Activated CD8-positive, alpha-beta memory T cell treated with anti-CD3 and anti-CD28 coated beads, Interleukin-2, amount 50 U/mL, for 48 hours (primary cell): ENCODE data around the gene PHLPP1.

Source experiments
- DNase-seq: peaks from one replicate; pipeline ENCODE4 v3.0.0-alpha.2; 2020

PHLPP1 gene

DNA sequence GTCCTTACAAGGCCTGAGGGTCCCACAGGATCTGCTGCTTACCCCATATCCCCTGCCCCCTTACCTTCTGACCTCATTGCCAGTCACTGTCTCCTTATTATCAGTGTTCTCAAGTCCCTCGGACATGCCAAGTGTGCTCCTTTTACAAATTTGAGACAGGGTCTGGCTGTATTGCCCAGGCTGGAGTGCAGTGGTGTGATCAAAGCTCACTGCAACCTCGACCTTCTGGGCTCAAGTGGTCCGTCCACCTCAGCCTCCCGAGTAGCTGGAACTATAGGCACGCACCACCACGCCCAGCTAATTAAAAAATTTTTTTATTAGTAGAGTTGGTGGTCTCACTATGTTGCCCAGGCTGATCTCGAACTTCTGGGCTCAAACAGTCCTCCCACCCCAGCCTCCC lies 141.0 kb downstream of the PHLPP1 start:
- no peak for DNase-seq

DNA sequence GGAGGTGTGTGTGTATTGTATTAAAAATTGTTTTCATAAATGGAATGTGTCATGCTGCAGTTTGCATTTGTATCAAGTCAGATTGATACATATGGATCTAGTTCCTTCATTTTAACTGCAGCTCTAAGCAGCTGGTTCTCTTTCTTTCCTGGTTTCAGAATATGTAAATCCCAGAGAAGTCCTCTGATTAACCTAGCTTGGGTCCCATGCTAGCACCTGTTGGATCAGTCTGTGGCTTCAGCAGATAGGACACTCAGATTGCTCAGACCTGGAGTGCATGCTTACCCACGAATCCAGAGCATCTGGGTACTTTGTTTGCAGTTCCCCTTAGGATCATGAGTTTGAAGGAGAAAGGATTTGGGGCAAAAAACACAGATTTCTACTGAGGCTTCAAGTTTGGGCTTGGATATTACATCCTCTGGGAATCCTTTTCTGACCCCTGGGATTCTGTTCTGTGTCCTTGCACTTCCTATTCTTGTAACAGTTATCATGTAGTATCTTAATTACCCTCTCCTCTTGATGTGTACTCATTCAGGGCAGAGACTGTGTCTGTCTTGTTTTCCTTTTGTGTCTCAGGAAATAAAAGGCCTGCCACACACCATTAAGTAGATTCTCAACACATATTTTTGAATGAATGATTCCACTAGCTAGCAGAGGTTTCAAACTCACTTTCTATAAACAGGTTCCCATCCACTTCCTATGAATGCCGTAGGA lies 142.1 kb downstream of the PHLPP1 start:
- DNase-seq: no peak

DNA sequence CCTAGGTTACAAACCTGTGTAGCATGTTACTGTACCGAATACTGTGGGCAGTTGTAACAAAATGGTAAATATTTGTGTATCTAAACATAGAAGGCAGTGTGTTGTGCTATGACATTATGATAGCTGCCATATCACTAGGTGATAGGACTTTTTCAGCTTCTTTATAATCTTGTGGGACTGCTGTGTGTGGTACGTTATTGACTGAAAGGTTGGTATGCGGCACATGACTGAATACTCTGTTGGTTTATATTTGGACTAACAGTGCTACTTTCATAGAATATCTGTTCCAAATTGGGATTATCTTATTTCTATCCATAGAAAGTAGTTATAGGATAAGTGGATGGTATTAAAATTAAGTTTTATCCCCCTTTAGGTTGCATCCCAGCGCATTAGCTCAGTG lies 144.7 kb downstream of the PHLPP1 start:
- DNase-seq: no peak

DNA sequence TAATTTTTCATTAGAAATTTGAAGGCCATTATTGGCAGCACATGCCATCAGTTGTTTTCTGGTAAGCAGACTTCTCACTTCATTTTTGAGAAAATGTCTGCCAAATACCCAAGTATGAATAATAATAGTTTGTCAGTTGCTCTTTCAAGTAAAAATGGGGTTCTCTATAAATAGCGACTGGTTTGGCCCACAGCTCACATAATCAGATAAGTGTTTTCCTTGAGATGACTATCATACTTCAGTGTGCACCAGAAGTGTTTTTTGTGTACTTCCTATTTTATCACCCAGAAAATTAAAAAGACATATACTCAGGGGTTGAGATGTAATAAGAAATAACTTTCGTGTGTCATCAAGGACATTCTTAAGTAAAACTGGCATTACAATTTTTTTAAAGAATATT lies 147.1 kb downstream of the PHLPP1 start:
- DNase-seq: no peak

DNA sequence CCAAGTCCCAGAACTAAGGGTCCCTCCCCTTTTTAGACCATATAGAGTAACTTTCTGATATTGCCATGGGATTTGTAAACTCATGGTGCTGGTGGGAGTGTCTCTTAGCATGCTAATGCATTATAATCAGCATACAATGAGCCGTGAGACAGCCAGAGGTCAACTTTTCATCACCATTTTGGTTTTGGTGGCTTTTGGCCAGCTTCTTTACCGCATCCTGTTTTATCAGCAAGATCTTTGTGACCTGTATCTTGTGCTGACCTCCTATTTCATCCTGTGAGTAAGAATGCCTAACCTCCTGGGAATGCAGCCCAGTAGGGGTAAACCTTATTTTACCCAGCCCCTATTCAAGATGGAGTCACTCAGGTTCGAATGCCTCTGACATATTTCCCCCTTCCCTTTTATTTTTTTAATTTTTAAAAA lies 148.2 kb downstream of the PHLPP1 start:
- DNase-seq: no peak

DNA sequence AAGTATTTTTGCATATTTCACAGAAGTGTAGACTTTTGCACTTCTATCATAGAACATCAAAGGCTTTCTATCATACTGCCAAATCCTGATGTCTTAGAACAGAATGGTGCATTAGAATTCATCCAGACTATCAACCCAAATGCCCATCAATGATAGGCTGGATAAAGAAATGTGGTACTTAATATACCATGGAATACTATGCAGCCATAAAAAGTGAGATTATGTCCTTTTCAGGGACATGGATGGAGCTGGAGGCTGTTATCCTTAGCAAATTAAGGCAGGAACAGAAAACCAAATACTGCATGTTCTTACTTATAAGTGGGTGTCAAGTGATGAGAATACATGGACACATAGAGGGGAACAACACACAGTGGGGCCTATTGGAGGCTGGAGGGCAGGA lies 150.2 kb downstream of the PHLPP1 start:
- no peak for DNase-seq

DNA sequence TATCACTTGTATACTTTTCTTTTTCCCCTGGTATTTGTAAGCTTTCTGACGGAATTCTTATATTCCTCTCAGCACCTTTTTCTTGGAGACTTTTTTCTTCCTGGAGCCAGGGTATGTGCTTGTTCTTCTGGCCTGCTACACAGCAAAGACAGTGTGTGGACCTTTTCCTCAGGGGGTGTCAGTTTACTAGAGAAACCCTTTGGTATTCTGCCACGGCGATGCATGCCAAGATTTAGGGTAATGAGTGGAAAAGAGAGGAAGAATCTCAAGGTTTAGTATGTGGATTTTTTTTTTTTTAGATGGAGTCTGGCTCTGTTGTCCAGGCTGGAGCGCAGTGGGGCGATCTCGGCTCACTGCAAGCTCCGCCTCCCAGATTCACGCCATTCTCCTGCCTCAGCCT lies 152.2 kb downstream of the PHLPP1 start:
- no peak for DNase-seq

DNA sequence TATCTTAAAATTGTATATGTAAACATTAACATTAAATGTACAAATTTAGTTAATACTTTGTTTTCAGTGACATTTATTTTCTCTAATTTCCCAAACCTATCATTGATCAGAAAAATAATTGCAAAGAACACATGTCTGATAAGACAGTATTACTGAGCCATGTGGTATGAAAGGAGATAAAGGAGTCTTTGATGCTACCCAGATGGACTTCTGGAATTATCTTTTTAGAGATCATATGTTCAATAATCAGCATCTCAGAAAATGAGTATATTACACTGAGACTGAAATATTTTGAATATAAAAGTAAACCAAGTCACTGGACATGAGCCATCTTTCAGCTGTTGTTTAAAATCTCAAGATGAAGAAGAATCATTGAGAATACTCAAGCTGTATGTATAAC lies 153.3 kb downstream of the PHLPP1 start:
- DNase-seq: no peak

DNA sequence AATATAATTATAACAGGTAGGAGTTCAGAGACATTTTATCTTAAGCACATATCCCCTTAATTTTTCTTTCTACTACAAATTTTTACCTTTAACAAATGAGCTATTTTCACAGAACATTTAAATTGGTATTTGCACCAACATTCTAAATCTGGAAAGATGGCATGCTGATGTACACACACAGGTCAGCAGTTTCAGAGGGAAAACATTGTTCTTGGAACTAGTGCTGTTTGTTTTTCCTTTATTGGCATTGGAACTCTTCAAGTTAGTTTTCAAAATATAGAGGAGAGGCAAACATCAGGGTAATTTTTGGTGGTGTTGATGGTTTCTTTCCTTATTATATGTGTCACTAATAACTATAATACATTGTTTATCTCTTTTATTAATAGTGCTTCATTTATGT lies 155.3 kb downstream of the PHLPP1 start:
- no peak for DNase-seq

DNA sequence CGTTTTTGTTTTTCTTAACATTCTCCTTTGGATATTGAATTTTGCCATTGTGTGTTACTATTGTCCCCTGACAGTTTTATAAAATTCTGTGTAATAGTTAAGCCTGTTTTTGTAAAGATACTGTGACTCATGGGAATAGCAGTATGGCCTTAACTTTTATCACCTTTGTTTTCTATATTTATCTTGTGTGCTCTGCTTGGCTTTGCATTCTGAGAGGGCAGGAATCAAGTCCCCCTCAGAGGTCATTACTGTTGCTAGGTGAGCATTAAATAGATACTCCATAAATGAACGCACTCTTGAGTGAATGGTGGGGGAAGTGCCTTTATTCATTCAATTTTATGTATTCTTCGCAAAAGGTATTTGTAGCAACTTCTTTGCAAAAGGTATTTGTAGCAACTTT lies 160.0 kb downstream of the PHLPP1 start:
- no peak for DNase-seq

DNA sequence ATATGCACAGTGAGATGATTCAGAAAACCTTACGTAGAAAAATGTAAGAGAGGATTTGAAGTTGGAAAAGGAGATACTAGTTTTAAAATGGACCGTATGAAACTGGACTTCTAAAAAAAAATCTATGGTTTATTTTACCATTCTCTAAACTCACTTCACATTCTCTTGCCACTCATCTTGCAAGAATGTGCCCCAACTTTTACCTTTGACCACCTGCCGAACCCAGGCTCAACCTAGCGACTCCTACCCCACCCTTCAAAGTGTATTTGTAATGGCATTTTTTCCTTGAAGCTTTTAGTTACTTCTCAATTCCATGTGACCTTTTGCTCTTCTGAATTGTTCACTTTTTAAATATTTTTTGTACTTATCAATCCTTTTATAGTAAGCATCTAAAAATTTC lies 160.8 kb downstream of the PHLPP1 start:
- no peak for DNase-seq

DNA sequence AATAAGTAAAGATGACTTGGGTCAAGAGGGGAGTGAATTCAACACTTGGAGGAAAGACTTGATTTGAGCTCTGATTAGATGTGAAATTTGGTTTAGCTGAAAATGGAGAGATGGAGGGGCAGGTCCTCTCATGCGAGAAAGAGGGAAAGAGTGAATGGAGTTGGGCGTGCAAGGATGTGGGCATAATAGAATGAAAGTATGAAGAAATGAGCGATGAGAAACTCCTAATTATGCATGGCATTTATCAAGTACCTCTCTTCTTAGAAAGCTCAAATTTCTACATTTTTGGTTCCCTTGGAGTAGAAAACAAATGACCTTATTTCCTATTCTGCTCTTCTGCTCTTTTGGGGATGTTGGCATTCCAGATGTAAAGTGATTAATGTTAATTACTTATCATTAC lies 161.5 kb downstream of the PHLPP1 start:
- DNase-seq: no peak

DNA sequence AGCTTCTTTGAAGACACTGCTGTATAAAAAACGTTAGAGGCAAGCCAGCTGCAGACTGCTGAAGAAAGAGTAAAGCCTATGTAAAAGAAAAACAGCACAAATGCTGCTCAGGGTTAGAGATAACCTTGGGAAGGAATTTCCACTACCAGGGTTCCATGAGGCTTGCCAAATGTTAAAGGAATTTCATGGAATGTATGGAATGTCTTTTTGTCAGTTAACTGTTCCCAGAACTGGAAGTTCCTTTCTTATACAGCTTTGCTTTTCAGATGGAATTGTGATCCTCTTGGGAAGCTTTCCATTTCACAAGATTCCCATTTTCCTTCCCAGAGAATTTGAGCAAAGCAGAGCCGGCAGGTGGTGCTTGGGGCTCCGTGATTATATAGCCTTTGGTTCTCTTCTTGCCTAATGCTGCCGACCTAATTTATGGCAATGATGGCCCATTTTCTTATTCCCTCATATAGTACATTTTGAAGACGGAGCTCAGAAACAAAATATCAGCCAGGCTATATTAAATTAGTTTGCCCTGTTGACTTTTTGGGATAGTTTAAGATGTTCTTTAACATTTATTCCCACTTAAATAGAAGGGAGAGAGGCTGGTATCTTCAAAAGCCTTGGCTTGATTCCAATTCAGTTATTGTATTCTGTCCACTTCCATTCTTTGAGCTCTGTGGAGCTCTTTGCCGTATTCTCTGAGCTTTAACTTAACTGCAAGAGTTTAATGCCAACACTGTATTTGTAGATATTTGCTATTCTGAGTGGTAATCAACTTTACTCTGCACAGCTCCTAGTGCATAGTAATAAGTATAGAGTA lies 162.3 kb downstream of the PHLPP1 start:
- DNase-seq: no peak

DNA sequence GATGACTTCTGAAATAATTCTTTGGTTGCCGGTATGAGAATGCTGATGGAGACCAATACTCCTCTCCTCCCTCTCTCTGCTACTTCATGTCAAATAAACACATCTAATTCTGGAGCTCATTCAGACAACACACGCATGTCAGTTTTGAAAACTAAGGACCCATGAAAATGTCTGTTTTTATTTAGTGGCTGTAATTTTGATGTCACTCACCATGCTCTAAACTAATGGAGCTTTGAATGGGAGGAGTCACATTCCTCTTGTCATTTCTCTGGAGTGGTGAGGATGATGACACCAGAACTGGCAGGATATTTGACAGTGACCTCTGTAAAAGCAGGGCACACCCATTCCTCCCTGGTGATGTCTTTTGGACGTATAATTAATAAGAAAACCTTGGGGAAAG lies 163.0 kb downstream of the PHLPP1 start:
- no peak for DNase-seq

DNA sequence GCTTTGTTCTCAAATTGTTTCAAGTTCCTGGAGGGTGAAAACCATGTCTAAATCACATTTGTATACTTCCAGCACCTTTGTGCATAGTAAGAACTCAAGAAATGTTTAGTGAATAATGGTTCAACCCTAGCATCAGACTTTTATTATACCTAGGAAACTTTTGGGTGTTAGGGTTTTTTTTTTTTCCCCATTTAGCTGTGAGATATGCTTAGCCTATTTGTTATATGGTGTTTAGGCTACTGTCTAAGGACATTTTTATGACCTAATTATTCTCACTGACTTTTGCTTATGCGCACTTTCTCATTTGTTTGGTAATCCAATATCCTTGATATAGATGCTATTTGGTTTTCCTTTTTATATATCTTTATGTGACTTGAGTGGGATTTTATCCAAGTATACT lies 164.7 kb downstream of the PHLPP1 start:
- no peak for DNase-seq

DNA sequence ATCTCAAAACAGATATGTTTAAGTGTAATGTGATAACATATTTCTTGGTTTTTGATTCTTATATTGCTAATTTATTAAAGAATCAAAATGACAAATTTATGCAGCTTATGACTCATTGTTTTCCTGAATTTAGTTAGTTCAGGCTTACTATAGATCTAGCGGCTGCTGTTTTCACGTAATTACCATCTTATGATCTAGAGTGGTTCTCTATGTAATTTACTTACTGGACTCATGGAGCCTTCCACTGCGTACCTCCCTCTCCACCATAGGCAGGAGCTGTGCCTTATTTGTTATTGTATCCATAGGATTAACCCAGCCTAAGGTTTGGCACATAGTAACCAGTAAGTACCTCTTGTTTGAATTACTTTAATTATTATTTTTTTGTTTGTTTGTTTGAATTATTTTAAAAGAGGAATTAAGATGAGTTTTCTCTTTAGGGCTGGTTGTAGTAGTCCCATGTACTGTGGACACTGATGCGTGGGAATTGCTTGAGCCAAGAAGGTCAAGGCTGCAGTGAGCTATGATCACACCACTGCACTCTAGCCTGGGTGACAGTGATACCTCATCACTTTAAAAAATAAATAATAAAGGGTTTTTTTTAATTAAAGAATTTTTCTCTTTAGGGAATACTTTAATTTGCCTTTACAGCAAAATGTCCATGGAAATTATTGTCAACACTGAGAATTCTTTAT lies 165.5 kb downstream of the PHLPP1 start:
- no peak for DNase-seq

DNA sequence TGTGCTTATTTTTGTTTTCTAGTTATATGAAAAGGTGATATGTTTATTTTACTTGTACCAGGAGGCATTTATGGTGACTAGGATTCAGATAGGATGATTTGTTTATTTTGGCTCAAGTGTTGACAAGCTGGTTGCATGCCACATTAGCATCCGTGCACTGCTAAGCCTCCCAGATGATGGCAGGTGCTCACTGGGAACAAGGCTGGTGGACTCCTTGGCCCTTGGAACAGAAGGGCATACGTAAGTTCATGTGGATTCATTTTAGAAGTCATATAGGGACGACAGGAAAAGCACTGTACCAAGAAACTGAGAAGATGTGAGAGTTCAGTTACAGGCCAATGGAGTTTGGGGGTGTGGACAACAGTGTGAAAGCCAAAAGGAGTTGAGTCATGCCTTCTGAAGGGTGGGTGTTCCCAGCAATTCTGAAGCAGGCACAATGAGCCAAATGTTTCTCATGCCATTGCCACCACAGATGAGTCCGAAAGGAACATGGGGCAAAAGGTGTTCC lies 166.2 kb downstream of the PHLPP1 start:
- DNase-seq: no peak

DNA sequence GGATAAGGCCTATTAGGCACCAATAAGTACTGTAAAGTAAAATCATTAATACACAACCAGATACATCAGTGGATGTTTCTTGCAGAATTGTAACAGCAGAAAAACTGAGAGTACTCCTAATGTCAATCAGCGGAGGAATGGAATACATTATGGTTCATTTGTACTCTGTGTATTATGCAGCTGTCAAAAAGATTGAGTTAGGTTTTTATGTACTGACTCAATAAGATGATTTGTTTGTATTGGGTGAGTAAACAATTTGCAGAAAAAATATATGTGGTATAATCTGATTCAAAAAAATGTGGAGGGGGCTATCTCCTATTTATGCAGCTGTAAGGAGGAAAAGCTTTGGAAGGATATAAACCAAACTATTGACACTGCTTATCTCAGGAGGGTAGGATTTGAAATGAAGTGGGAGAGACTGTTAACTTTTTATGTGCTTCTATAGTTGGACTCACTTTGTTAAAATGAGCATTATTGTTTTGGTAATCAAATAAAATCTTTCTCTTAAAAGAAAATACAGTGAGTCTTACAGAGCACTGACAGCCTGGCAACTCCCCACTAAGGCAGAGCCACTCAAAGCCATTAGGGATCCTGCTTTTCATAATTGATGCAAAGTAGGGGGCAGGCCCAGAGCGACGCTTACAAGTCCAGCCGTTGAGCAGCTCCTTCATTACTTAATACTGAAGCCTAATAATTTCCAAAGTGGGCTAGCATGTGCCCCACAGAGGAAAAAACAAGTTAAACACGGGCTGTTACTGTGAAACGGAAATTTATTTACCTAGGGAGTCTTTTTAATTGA lies 168.8 kb downstream of the PHLPP1 start:
- no peak for DNase-seq

DNA sequence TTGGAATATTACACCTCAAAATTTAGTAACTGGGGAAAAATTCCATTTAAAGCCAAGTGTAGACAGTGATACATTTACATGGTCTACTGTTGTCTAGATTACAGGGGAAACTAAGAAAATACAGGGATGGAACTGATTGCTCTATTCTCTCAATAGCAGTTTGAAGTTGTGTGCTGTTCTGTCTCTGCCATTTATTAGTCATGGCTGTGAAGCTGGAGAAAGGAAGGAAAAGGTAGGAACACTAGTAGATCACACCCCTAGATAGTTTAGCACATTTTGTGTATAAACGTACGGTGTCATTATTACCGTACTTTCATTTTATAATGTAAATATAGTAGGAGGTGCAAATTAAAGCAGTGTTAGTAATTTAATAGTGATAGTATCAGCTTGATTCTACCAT lies 170.5 kb downstream of the PHLPP1 start:
- DNase-seq: no peak

DNA sequence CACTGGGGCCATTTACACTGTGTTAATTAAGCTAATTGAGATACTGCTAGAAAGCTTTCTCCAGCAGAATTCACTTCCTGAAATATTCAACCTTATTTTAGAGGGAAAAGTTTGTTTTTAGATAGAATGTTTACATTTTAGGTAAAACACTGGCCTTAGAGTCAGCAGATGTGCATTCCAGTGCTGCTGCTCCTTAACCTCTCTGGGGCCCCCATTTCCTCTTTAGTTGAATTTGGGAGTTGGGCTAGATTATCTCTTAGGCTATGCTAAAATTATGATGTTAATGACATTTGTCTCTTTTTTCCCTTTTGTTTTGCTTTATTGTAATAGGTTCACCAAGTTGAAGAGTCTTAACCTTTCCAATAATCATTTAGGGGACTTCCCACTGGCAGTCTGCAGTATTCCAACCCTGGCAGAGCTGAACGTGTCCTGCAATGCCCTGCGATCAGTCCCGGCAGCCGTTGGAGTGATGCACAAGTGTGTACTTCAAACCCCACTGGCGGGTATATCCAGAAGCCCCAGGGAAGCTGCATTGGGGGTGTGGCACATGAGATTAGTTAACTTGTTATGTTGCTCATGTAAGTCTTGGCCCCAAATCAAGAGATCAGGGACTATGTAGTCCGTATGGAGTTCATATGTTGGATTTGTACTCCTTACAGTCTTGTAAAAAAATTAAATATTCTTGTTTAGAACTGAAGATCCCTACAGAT lies 179.5 kb downstream of the PHLPP1 start:
- no peak for DNase-seq

DNA sequence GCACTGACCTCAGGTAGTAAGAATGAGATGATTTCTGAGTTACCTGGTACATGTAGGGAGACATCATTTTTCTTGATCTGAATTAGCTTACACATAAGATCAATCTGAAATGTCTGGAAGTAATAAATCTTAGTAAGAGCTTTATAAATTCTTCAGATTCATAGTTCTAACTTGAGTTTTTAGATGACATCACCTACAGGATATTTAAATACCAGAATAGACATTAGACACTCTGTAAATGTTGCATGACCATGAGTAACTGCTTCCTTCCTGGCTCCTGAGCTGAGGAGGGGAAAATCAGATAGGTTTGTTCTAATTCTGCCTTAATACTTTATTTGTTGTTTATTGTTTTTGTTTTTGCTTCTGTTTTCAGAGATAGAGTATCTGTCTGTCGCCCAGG lies 181.8 kb downstream of the PHLPP1 start:
- DNase-seq: no peak

DNA sequence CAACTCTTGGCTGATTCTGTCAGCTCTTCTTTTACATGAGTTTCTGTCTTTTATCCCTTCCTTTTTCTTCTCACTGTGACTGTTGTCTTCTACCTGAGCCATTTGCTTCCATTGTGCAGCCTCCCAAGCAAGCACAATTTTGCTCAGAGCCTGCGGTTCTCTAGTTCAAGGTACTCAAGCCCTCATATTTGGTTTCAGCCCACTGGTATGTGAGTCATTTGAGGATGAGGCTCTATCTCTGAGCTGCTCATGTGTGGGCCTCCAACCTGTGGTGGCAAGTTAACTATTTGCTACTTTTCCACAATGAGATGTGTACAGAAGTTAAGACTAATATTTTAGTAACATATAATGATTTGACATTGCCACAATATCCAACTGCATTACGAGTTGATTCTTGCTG lies 183.0 kb downstream of the PHLPP1 start:
- no peak for DNase-seq
